ENCODE measurements around the gene PCSK6.

DNA sequence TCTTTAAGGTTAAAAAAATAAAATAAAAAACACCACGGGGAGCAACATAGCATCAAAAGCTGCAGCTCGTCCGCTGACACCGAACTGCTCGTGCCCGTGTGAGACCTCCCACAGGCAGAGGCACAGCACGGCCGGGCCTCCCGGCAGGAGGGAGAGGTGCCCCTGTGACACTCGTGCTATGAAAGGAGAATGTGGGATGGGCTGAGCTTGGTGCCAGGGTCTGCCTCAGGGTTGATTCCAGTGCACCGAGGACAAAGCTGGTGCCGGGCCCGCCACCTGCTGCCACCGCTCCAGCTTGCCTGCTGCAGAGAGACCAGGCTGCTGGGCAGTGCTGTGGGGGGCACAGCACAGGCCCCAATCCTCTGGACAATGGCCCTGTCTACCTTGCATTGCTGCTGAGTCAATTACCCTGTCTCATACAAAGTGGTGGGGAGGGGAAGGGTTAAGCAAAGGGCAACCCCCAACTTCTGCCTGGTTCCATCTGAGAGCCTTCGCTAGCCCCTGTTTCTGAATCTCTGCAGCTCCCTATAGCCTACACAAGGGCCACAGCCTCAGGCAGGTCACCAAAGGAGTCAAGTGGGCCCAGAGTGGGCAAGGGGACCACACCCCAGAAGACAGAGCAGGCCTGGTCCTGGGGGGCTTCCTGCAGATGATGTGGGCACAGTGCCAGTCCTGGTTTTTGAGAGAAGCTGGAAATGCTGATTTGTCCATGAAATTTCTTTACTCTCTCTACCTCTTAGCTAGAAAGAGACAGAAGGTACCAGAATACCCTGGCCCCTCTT, 120.5 kb downstream of the PCSK6 start:
- TF ChIP-seq POLR2A (IDR thresholded peaks at IDR 0.05; ENCODE audit: low read length): no peak
- TF ChIP-seq GATA1 (IDR thresholded peaks at IDR 0.05; ENCODE audit: low read depth, low read length): no peak

Data from erythroblast (primary cell).